HG03045 (cell line): ENCODE data around the gene FRMD4A.
"Not testable (repeated sequence)": the region's sequence is repeated elsewhere in the genome, so short reads cannot be mapped to it uniquely, and the experiment has no call there.

Experiments
- ATAC-seq: cut with Tn5 transposase; IDR thresholded peaks from one replicate; pipeline ENCODE4 v1.9.1; 2021; ENCODE audit warnings: mild to moderate bottlenecking, moderate library complexity; ENCODE audit not compliant: unreplicated experiment

Gene FRMD4A

GRCh38 chr10:13959443-13960359 is 371.0 kb downstream of the FRMD4A start:
- no peak for ATAC-seq

- ATAC-seq: no peak
Measured at GRCh38 chr10:13957856-13958255, 372.9 kb downstream of the FRMD4A start.

GRCh38 chr10:13956826-13957225 is 373.9 kb downstream of the FRMD4A start:
- no peak for ATAC-seq

GRCh38 chr10:13955409-13956068 is 375.2 kb downstream of the FRMD4A start:
- ATAC-seq: no peak

- ATAC-seq: not testable (repeated sequence)
Measured at GRCh38 chr10:13954195-13954594, 376.5 kb downstream of the FRMD4A start.

- no peak for ATAC-seq
Measured at GRCh38 chr10:13953371-13953770, 377.4 kb downstream of the FRMD4A start.

- no peak for ATAC-seq
Measured at GRCh38 chr10:13950543-13950939, 380.2 kb downstream of the FRMD4A start.

- no peak for ATAC-seq
Measured at GRCh38 chr10:13949844-13950542, 380.7 kb downstream of the FRMD4A start.

- ATAC-seq: no peak
Measured at GRCh38 chr10:13946209-13946460, 384.6 kb downstream of the FRMD4A start.

GRCh38 chr10:13945390-13946208 is 385.1 kb downstream of the FRMD4A start:
- no peak for ATAC-seq

GRCh38 chr10:13944823-13945222 is 385.9 kb downstream of the FRMD4A start:
- ATAC-seq: no peak

GRCh38 chr10:13943735-13944398 is 386.9 kb downstream of the FRMD4A start:
- ATAC-seq: no peak

GRCh38 chr10:13942035-13942434 is 388.7 kb downstream of the FRMD4A start:
- ATAC-seq: no peak

- ATAC-seq: no peak
Measured at GRCh38 chr10:13939391-13939790, 391.3 kb downstream of the FRMD4A start.

- no peak for ATAC-seq
Measured at GRCh38 chr10:13938950-13939349, 391.8 kb downstream of the FRMD4A start.

- ATAC-seq: no peak
Measured at GRCh38 chr10:13936826-13937225, 393.9 kb downstream of the FRMD4A start.

- ATAC-seq: no peak
Measured at GRCh38 chr10:13930120-13930519, 400.6 kb downstream of the FRMD4A start.

- no peak for ATAC-seq
Measured at GRCh38 chr10:13928451-13928850, 402.3 kb downstream of the FRMD4A start.

- ATAC-seq: no peak
Measured at GRCh38 chr10:13925971-13926780, 404.5 kb downstream of the FRMD4A start.
